GM12801 (cell line): ENCODE measurements around the gene BCLAF3.

Source experiments
- CTCF ChIP-seq: IDR thresholded peaks from one replicate; pipeline ENCODE4 v1.5.1; 2011; ENCODE audit warnings: control low read depth; ENCODE audit not compliant: insufficient read length; ENCODE audit errors: extremely low read depth

BCLAF3 gene

GRCh38 chrX:19990556-19991349, at the start of gene BCLAF3:
Gene BCLAF3, minus strand, starts transcription at chrX:19991061. Its CDS starts 20,797 bp downstream, at chrX:19970264.
- TF ChIP-seq CTCF = no peak

- no peak for TF ChIP-seq CTCF
Measured at GRCh38 chrX:20038966-20039365, 48.1 kb upstream of the BCLAF3 start.

GRCh38 chrX:20037186-20037585, 46.3 kb upstream of the BCLAF3 start:
- TF ChIP-seq CTCF = no peak

- no peak for TF ChIP-seq CTCF
Measured at GRCh38 chrX:20032201-20032600, 41.3 kb upstream of the BCLAF3 start.

- TF ChIP-seq CTCF = no peak
Measured at GRCh38 chrX:20029728-20030127, 38.9 kb upstream of the BCLAF3 start.

GRCh38 chrX:20028588-20028987, 37.7 kb upstream of the BCLAF3 start:
- no peak for TF ChIP-seq CTCF

GRCh38 chrX:20026278-20026677, 35.4 kb upstream of the BCLAF3 start:
- no peak for TF ChIP-seq CTCF
